Upper lobe of left lung (tissue), 6 donors: ENCODE results near the gene EIF4E1B. TPM values are rescaled to one million over a fixed set of nuclear protein-coding genes. Genes with fewer than 3 reads are reported as not detected.

Source experiments
- ATAC-seq, 2 donors: fragments of 200-7000 bp; cut with Tn5 transposase; one replicate each; pipeline ENCODE4 v1.9.1; 2022; ENCODE audit warnings: mild to moderate bottlenecking in 2 of 2, moderate library complexity in 2 of 2; ENCODE audit not compliant: low FRiP score in 2 of 2
- DNase-seq, 2 donors: peaks; one replicate each; pipeline ENCODE4 v3.0.0-alpha.2; 2019 to 2020
- H3K27ac ChIP-seq, 4 donors: fragments of 200-600 bp; sonication (generic); one replicate each; pipeline ENCODE4 v1.5.1; 2016 to 2019
- H3K27me3 ChIP-seq, 4 donors: fragments of 200-600 bp; sonication (generic); one replicate each; pipeline ENCODE4 v1.5.1; 2017 to 2019
- H3K36me3 ChIP-seq, 4 donors: fragments of 200-600 bp; sonication (generic); one replicate each; pipeline ENCODE4 v1.5.1; 2016 to 2019
- H3K4me1 ChIP-seq, 4 donors: fragments of 200-600 bp; sonication (generic); one replicate each; pipeline ENCODE4 v1.5.1; 2018 to 2019
- H3K4me3 ChIP-seq, 4 donors: fragments of 200-600 bp; sonication (generic); one replicate each; pipeline ENCODE4 v1.5.1; 2017 to 2019; ENCODE audit warnings: mild to moderate bottlenecking in 2 of 4, moderate library complexity in 1 of 4
- H3K9me3 ChIP-seq, 4 donors: fragments of 200-600 bp; sonication (generic); one replicate each; pipeline ENCODE4 v1.5.1; 2018 to 2019
- EP300 ChIP-seq, 4 donors: sonication (generic); formaldehyde crosslinking; IDR thresholded peaks; one replicate each; pipeline ENCODE4 v1.5.1; 2017; ENCODE audit warnings: antibody characterized with exemption in 4 of 4, control low read depth in 2 of 4
- POLR2A ChIP-seq, 4 donors: fragments of 450-650 bp; IDR thresholded peaks; one replicate each; pipeline ENCODE4 v1.5.1; 2016 to 2017; ENCODE audit warnings: antibody characterized with exemption in 4 of 4, mild to moderate bottlenecking in 2 of 4
- POLR2AphosphoS5 ChIP-seq, 2 donors: sonication (generic); formaldehyde crosslinking; IDR thresholded peaks; one replicate each; pipeline ENCODE4 v1.5.1; 2017; ENCODE audit warnings: antibody characterized with exemption in 2 of 2
- WGBS, 2 donors: methylation state at CpG; one replicate each; pipeline ENCODE4 v1.1.5; 2017 to 2018; 5-methylcytosine and 5-hydroxymethylcytosine counted together
- total RNA-seq, 6 donors: library from RNA; depleted of rRNA in 4 of 6; stranded (reverse); fragments of >200 nt in 4 of 6; gene quantifications; one replicate each; pipeline versions ENCODE4 v1.1.0 to v1.2.1, GENCODE V29; 2016 to 2021
- TF ChIP-seq, protein P1 (sequence below), 6 experiments: fragments of 450-650 bp in 4 of 6; fragments of 200-600 bp in 2 of 6; sonication (generic) in 2 of 6; IDR thresholded peaks; one replicate each; pipeline ENCODE4 v1.5.1; 2016 to 2019; ENCODE audit warnings: antibody characterized with exemption in 6 of 6
- donor health status: DM: no; HTN: no; CAD: no; lungs with moderate emphysema.
- donor health status: DM: no; HTN: yes; CAD: no; lungs with severe emphysema.

Gene EIF4E1B
- total RNA-seq, 6 donors from 2014 or later, result not detected

GRCh38 chr5:176650354-176650884, 19.9 kb downstream of the EIF4E1B start:
- no peak overlapping the region for H3K27ac ChIP-seq

GRCh38 chr5:176651472-176651980, 21.1 kb downstream of the EIF4E1B start:
- H3K4me1 ChIP-seq, result peaks cover 12 to 24% (median 17%) of the 10 kb centered on the region in 4 donors
- no peak overlapping the region for H3K27ac ChIP-seq
- TF ChIP-seq, protein P1, sequence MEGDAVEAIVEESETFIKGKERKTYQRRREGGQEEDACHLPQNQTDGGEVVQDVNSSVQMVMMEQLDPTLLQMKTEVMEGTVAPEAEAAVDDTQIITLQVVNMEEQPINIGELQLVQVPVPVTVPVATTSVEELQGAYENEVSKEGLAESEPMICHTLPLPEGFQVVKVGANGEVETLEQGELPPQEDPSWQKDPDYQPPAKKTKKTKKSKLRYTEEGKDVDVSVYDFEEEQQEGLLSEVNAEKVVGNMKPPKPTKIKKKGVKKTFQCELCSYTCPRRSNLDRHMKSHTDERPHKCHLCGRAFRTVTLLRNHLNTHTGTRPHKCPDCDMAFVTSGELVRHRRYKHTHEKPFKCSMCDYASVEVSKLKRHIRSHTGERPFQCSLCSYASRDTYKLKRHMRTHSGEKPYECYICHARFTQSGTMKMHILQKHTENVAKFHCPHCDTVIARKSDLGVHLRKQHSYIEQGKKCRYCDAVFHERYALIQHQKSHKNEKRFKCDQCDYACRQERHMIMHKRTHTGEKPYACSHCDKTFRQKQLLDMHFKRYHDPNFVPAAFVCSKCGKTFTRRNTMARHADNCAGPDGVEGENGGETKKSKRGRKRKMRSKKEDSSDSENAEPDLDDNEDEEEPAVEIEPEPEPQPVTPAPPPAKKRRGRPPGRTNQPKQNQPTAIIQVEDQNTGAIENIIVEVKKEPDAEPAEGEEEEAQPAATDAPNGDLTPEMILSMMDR (IDR thresholded peaks at IDR 0.05), result no peak
- no peak for TF ChIP-seq POLR2A (IDR thresholded peaks at IDR 0.05)
- TF ChIP-seq EP300 (IDR thresholded peaks at IDR 0.05), result no peak
- TF ChIP-seq POLR2AphosphoS5 (IDR thresholded peaks at IDR 0.05), result no peak
- 91% methylated on average over 7 to 17 of the region's 17 CpGs for WGBS, 2 donors
- no peak overlapping the region for H3K4me3 ChIP-seq
- peaks cover 0 to 43% (median 26%) of the 10 kb centered on the region in 4 donors for H3K36me3 ChIP-seq
- H3K9me3 ChIP-seq, result no peaks in the 10 kb centered on the region
- ATAC-seq (no peak), DNase-seq (no peak)
- H3K27me3 ChIP-seq, result peaks cover 0 to 2% (median 0%) of the 10 kb centered on the region in 4 donors

More at GRCh38 chr5:176650354-176650884, 19.9 kb downstream of the EIF4E1B start:
- Histone ChIP-seq H3K9me3 (no peaks in the 10 kb centered on the region), H3K4me1 (peaks cover 12 to 27% (median 18%) of the 10 kb centered on the region in 4 donors), H3K27me3 (peaks cover 0 to 2% (median 0%) of the 10 kb centered on the region in 4 donors), H3K4me3 (no peak overlapping the region), H3K36me3 (peaks cover 0 to 32% (median 20%) of the 10 kb centered on the region in 4 donors)
- TF ChIP-seq POLR2A (IDR thresholded peaks at IDR 0.05) (no peak), EP300 (IDR thresholded peaks at IDR 0.05) (no peak), POLR2AphosphoS5 (IDR thresholded peaks at IDR 0.05) (no peak)
- TF ChIP-seq, protein P1 (IDR thresholded peaks at IDR 0.05), result no peak
- DNase-seq (no peak), ATAC-seq (no peak)
- 75 to 85% methylated on average over 8 of the region's 8 CpGs for WGBS, 2 donors

- Histone ChIP-seq H3K4me1 (peaks cover 12 to 20% (median 15%) of the 10 kb centered on the region in 4 donors), H3K36me3 (peaks cover 0 to 49% (median 30%) of the 10 kb centered on the region in 4 donors), H3K27ac (no peak overlapping the region), H3K9me3 (no peaks in the 10 kb centered on the region), H3K4me3 (no peak overlapping the region), H3K27me3 (peaks cover 0 to 2% (median 0%) of the 10 kb centered on the region in 4 donors)
- ATAC-seq, result no peak
- 71% methylated on average over 7 to 8 of the region's 8 CpGs for WGBS, 2 donors
- no peak for DNase-seq
- TF ChIP-seq, protein P1 (IDR thresholded peaks at IDR 0.05), result no peak
- TF ChIP-seq EP300 (IDR thresholded peaks at IDR 0.05) (no peak), POLR2AphosphoS5 (IDR thresholded peaks at IDR 0.05) (no peak), POLR2A (IDR thresholded peaks at IDR 0.05) (no peak)
These were observed 21.7 kb downstream of the EIF4E1B start for GRCh38 chr5:176652136-176652535.

DNA sequence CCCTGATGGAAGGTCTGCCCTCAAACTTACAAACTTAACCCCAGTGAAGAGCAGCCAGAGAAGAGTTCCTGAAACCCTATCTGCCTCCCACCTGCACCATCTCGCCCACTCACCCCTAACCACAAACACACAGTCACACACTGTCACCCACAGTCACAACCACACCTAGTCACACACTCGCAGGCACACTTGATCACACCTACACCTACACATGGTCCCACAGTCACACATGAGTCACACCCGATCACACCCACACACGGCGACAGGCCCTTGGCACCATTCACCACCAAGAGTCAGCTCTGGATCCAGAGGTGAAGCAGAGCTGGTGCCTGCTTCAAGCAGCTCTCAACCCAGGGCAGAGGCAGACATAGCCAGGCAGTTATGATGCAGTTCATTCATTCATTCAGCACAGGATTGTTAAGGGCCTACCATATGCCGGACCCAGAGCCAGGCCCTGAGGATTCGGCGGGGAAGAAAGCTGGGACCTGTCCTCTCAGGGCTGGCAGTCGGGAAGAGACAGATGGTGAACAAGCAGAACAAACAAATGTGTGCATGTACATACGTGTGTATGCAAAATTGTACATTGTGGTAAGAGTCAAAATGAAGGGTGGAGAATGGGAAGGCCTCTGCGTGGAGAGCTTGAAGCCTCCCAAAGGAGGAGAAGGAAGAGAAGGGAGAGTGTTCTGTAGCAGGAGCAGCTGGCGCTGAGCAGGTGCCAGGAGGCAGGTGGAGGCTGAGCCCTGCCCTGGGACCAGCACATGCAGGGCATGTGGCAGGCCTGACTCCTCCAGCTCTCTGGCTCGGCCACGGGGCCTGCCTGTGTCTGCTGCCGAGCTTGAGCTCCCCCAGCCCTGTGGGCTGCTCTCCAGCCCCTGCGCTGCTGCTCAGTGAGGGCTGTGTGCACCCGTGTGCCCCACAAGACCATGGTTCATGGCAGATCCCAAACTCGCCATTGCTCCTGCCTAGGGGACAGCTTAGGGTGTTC, 23.2 kb downstream of the EIF4E1B start:
- Histone ChIP-seq H3K27ac (no peak overlapping the region), H3K9me3 (no peaks in the 10 kb centered on the region), H3K4me3 (no peak overlapping the region), H3K36me3 (peaks cover 0 to 55% (median 30%) of the 10 kb centered on the region in 4 donors), H3K4me1 (peaks cover 7 to 17% (median 12%) of the 10 kb centered on the region in 4 donors), H3K27me3 (no peaks in the 10 kb centered on the region)
- WGBS, 2 donors, result 83 to 90% methylated on average over 14 to 18 of the region's 18 CpGs
- ATAC-seq, result no peak
- no peak for DNase-seq
- TF ChIP-seq POLR2A (IDR thresholded peaks at IDR 0.05) (no peak), EP300 (IDR thresholded peaks at IDR 0.05) (no peak), POLR2AphosphoS5 (IDR thresholded peaks at IDR 0.05) (no peak)
- TF ChIP-seq, protein P1 (IDR thresholded peaks at IDR 0.05), result no peak
